HUES64 (cell line): ENCODE results near the gene YBX1.
"Not testable (repeated sequence)": the region's sequence is repeated elsewhere in the genome, so short reads cannot be mapped to it uniquely, and the experiment has no call there.

Experiments
- H3K27ac ChIP-seq: 2 replicates; pipeline ENCODE4 v1.7.0; 2013; ENCODE audit warnings: low read depth, low read length, inconsistent platforms
- H3K27me3 ChIP-seq: 2 replicates; pipeline ENCODE4 v1.6.1; 2013; ENCODE audit warnings: mild to moderate bottlenecking, low read length; ENCODE audit not compliant: insufficient read depth
- H3K36me3 ChIP-seq: 2 replicates; pipeline ENCODE4 v1.6.1; 2013; ENCODE audit warnings: mild to moderate bottlenecking, low read length; ENCODE audit not compliant: insufficient read depth
- H3K4me1 ChIP-seq: 2 replicates; pipeline ENCODE4 v1.6.1; 2013; ENCODE audit warnings: mild to moderate bottlenecking, low read length, moderate library complexity; ENCODE audit not compliant: insufficient read depth
- H3K4me3 ChIP-seq: 2 replicates; pipeline ENCODE4 v1.5.1; 2013; ENCODE audit warnings: mild to moderate bottlenecking, low read length, moderate library complexity
- H3K9ac ChIP-seq: 2 replicates; pipeline ENCODE4 v1.6.1; 2013; ENCODE audit warnings: mild to moderate bottlenecking, low read depth, low read length
- H3K9me3 ChIP-seq: 2 replicates; pipeline ENCODE4 v1.6.1; 2013; ENCODE audit warnings: low read depth, low read length; ENCODE audit not compliant: insufficient read depth
- WGBS: fragments of 150-250, 120-280 bp; methylation state at CpG from one replicate; pipeline ENCODE4 v1.1.7; 2013; ENCODE audit warnings: missing lambda C conversion rate; 5-methylcytosine and 5-hydroxymethylcytosine counted together

Gene YBX1

GRCh38 chr1:42675467-42675866, 6.8 kb upstream of the YBX1 start:
- Histone ChIP-seq H3K4me1 (no peaks in the 10 kb centered on the region), H3K27me3 (no peaks in the 10 kb centered on the region), H3K36me3 (peaks cover 52% of the 10 kb centered on the region), H3K9me3 (no peaks in the 10 kb centered on the region), H3K9ac (no peak overlapping the region), H3K27ac (no peak overlapping the region), H3K4me3 (no peak overlapping the region)
- 92% methylated on average over 3 of the region's 3 CpGs for WGBS

GRCh38 chr1:42676534-42677087, 5.6 kb upstream of the YBX1 start:
- Histone ChIP-seq H3K9me3 (no peaks in the 10 kb centered on the region), H3K4me3 (no peak overlapping the region), H3K27me3 (no peaks in the 10 kb centered on the region), H3K27ac (no peak overlapping the region), H3K9ac (no peak overlapping the region), H3K36me3 (peaks cover 41% of the 10 kb centered on the region), H3K4me1 (no peaks in the 10 kb centered on the region)
- WGBS = 94% methylated on average over 3 of the region's 3 CpGs

GRCh38 chr1:42679364-42679983, 2.7 kb upstream of the YBX1 start:
- Histone ChIP-seq H3K9ac (no peak overlapping the region), H3K4me3 (no peak overlapping the region; the same call in 1 of the 2 replicates), H3K4me1 (peaks cover 6% of the 10 kb centered on the region; the same call in 1 of the 2 replicates), H3K36me3 (peaks cover 32% of the 10 kb centered on the region), H3K27me3 (no peaks in the 10 kb centered on the region), H3K9me3 (no peaks in the 10 kb centered on the region), H3K27ac (no peak overlapping the region)
- WGBS = 95% methylated on average over 9 of the region's 10 CpGs

DNA sequence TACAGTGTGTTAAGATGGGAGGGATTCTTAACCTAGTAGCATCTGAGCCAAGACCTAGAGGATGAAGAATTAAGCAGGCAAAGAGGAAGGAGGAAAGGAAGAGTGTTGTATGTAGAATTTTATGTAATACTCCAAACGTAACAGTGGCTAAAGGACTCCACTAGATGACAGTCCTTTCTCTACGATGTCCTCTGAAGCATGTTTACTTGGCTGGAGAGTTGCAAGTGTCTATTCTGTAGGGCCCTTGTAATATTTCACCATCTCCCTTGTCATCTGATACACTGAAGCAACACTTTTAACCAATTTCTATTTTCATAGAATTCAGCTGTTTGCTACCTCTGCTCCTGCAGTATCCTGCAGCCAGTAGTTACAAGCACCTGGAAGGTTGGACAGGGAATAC, 2.2 kb upstream of the YBX1 start:
- 91% methylated on average over 2 of the region's 2 CpGs for WGBS
- H3K27ac ChIP-seq = no peak overlapping the region
- no peak overlapping the region for H3K9ac ChIP-seq
- no peaks in the 10 kb centered on the region for H3K27me3 ChIP-seq
- H3K4me3 ChIP-seq = no peak overlapping the region; the same call in 1 of the 2 replicates
- H3K9me3 ChIP-seq = no peaks in the 10 kb centered on the region
- H3K4me1 ChIP-seq = peaks cover 12% of the 10 kb centered on the region
- H3K36me3 ChIP-seq = peaks cover 32% of the 10 kb centered on the region

GRCh38 chr1:42680921-42681683, 1.1 kb upstream of the YBX1 start:
- Histone ChIP-seq H3K4me1 (peaks cover 22% of the 10 kb centered on the region), H3K9ac (peak overlapping the region; percentile 96), H3K36me3 (peaks cover 32% of the 10 kb centered on the region), H3K4me3 (peak overlapping the region; percentile 92), H3K9me3 (no peaks in the 10 kb centered on the region), H3K27ac (peak overlapping the region; percentile 87), H3K27me3 (no peaks in the 10 kb centered on the region)
- WGBS = 7% methylated on average over 18 of the region's 18 CpGs

GRCh38 chr1:42682484-42682738, 193 bp downstream of the YBX1 start:
- H3K27me3 ChIP-seq, H3K9me3 ChIP-seq: not testable (repeated sequence)
- Histone ChIP-seq H3K9ac (peak overlapping the region; percentile 95), H3K36me3 (peaks cover 37% of the 10 kb centered on the region), H3K4me3 (peak overlapping the region; percentile 92), H3K27ac (peak overlapping the region; percentile 62; the same call in 1 of the 2 replicates), H3K4me1 (peaks cover 25% of the 10 kb centered on the region)
- under 1% methylated on average over 33 of the region's 33 CpGs for WGBS

DNA sequence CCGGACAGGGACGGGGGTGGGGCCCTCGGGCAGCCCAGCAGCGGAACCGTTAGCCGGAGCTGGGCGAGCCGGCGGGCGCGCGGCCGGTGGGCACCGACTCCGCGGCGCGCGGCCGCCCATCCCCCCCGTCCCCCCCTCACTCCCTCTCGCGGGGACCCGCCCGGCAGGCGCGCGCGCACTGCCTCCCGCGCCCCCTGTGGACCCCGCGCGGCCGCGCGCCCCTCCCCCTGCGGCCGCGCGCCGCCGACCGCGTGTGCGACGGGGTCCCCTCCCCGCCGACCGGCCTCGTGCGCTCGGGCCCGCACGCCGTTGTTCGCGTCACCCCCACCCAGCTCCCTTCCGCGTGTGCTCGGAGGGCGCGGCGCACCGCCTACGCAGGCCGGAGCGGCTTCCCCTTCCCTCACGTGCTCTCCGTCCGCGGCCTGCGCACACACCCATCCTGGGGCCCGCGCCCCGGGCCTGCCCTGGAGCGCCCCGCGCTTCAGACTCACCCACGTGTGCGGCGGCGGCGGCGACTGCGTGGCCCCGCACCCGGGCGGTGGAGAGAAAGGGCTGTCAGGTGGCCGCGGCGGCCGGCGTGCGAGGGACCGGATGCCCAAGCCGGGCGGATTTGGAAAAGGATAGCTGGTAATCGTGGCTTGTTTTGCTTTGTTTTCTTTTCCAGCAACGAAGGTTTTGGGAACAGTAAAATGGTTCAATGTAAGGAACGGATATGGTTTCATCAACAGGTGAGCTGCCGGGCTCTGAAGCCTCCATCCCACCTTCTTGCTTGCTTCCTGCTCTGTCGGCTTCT, 717 bp downstream of the YBX1 start:
- peak overlapping the region; percentile 95 for H3K9ac ChIP-seq
- H3K36me3 ChIP-seq = peaks cover 42% of the 10 kb centered on the region
- WGBS = under 1% methylated on average over 102 of the region's 103 CpGs
- no peaks in the 10 kb centered on the region for H3K27me3 ChIP-seq
- no peaks in the 10 kb centered on the region for H3K9me3 ChIP-seq
- peaks cover 27% of the 10 kb centered on the region for H3K4me1 ChIP-seq
- peak overlapping the region; percentile 92 for H3K4me3 ChIP-seq
- H3K27ac ChIP-seq = peak overlapping the region; percentile 66

GRCh38 chr1:42684139-42684538, 1.9 kb downstream of the YBX1 start:
- WGBS = 19% methylated on average over 5 of the region's 5 CpGs
- H3K36me3 ChIP-seq = peaks cover 52% of the 10 kb centered on the region
- H3K27me3 ChIP-seq = no peaks in the 10 kb centered on the region
- H3K4me3 ChIP-seq = peak overlapping the region; percentile 92
- peaks cover 39% of the 10 kb centered on the region for H3K4me1 ChIP-seq
- peak overlapping the region; percentile 95 for H3K9ac ChIP-seq
- H3K27ac ChIP-seq = no peak overlapping the region
- H3K9me3 ChIP-seq = no peaks in the 10 kb centered on the region

DNA sequence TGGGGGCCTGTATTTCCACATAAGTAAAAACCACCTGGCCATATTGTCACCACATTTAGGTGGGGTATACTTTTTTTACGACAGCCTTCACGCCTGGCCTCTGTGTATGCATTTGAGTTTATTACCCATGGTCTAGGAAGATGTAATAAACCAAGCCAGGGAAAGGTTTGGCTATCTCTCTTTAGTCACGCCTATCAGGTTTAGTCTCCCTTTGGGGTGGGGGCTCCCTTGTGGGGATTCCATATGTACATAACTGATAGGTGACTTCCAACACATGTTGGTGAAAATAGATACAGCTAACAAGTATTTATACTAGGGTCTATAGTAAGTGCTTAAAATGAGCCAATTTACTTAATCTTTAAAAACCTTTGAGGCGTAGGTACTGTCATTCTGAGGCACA, 4.2 kb downstream of the YBX1 start:
- Histone ChIP-seq H3K4me3 (peak overlapping the region; percentile 92; the same call in 1 of the 2 replicates), H3K4me1 (peaks cover 53% of the 10 kb centered on the region), H3K9me3 (no peaks in the 10 kb centered on the region), H3K27ac (no peak overlapping the region), H3K36me3 (peaks cover 62% of the 10 kb centered on the region), H3K27me3 (no peaks in the 10 kb centered on the region), H3K9ac (no peak overlapping the region)
- WGBS = 88% methylated on average over 4 of the region's 4 CpGs

DNA sequence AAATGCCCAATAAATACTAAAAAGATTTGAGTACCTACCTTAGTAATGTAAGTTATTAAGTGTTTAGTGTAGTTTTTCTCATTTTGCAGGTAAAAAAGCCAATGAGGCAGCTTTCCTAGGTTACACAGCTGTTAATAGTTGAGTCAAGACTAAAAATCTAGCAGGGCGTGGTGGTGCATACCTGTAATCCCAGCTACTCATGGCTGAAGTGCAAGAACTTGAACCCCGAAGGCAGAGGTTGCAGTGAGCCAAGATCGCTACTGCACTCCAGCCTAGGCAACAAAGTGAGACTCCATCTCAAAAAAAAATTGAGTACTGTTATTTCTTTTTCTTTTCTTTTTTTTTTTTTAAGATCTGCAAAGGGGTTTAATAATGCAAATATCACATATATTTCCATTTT, 7.7 kb downstream of the YBX1 start:
- Histone ChIP-seq H3K9ac (no peak overlapping the region), H3K27ac (no peak overlapping the region), H3K9me3 (no peaks in the 10 kb centered on the region), H3K27me3 (no peaks in the 10 kb centered on the region), H3K4me3 (no peak overlapping the region), H3K4me1 (peaks cover 56% of the 10 kb centered on the region), H3K36me3 (peaks cover 77% of the 10 kb centered on the region)
- WGBS = 95% methylated on average over 3 of the region's 3 CpGs
